IMR-90 (cell line): Measurements from ENCODE around the gene CREBBP. TPM values are rescaled to one million over a fixed set of nuclear protein-coding genes. Genes with fewer than 3 reads are reported as not detected.

Experiments
- ATAC-seq: fragments of 200-7000 bp; cut with Tn5 transposase; 2 replicates; pipeline ENCODE4 v1.9.1; 2020; ENCODE audit warnings: low read depth, mild to moderate bottlenecking, moderate library complexity
- BruUV-seq: library from RNA; stranded (reverse); fragments of 400-500 nt; replicated peaks from 2 replicates; lab custom pipeline; 2021; lab: Mats Ljungman, UMichigan
- CTCF ChIA-PET: fragments of 300-600 bp; formaldehyde crosslinking; extraction: SDS; loops from one replicate; lab custom pipeline; 2021; ENCODE audit warnings: antibody characterized with exemption; lab: Yijun Ruan, JAX
- POLR2A ChIA-PET: fragments of 300-600 bp; sonication (Branson Sonifier 250); formaldehyde crosslinking; loops from one replicate; lab custom pipeline; 2022; ENCODE audit warnings: antibody characterized with exemption; ENCODE audit not compliant: unreplicated experiment; lab: Charles Lee
- DNase-seq: peaks from one replicate; pipeline ENCODE4 v3.0.0; 2013
- H2AFZ ChIP-seq: replicated peaks from 2 replicates; pipeline ENCODE3; 2013; ENCODE audit warnings: low read length, mild to moderate bottlenecking; ENCODE audit not compliant: poor library complexity
- H2AK5ac ChIP-seq: 2 replicates; pipeline ENCODE4 v1.6.1; 2013; ENCODE audit warnings: low read depth, low read length, inconsistent platforms
- H2AK9ac ChIP-seq: replicated peaks from 2 replicates; pipeline ENCODE3; 2013; ENCODE audit warnings: mild to moderate bottlenecking, low read depth, low read length, moderate library complexity; ENCODE audit not compliant: poor library complexity
- H2BK120ac ChIP-seq: 2 replicates; pipeline ENCODE4 v1.6.1; 2013; ENCODE audit warnings: low read depth, low read length, inconsistent platforms
- H2BK15ac ChIP-seq: 3 replicates; pipeline ENCODE4 v1.6.1; 2013; ENCODE audit warnings: low read depth, low read length, inconsistent platforms
- H2BK20ac ChIP-seq: 2 replicates; pipeline ENCODE4 v1.6.1; 2013; ENCODE audit warnings: low read depth, mild to moderate bottlenecking, inconsistent platforms, low read length, moderate library complexity
- H2BK5ac ChIP-seq: 2 replicates; pipeline ENCODE4 v1.6.1; 2013; ENCODE audit warnings: mild to moderate bottlenecking, low read depth, low read length, inconsistent platforms; ENCODE audit not compliant: poor library complexity, severe bottlenecking
- H3K14ac ChIP-seq: replicated peaks from 2 replicates; pipeline ENCODE4 v1.6.1; 2013; ENCODE audit warnings: low read depth, low read length, inconsistent platforms
- H3K18ac ChIP-seq: 2 replicates; pipeline ENCODE4 v1.6.1; 2013; ENCODE audit warnings: low read depth, low read length, control low read depth
- H3K23ac ChIP-seq: 2 replicates; pipeline ENCODE4 v1.6.1; 2013; ENCODE audit warnings: low read depth, low read length, inconsistent platforms
- H3K27ac ChIP-seq: 2 replicates; pipeline ENCODE4 v1.5.1; 2013; ENCODE audit warnings: mild to moderate bottlenecking, control low read depth, low read length; ENCODE audit not compliant: insufficient read depth
- H3K27me3 ChIP-seq: 2 replicates; pipeline ENCODE4 v1.6.1; 2013; ENCODE audit warnings: low read length; ENCODE audit not compliant: control insufficient read depth, insufficient read depth
- H3K36me3 ChIP-seq: 2 replicates; pipeline ENCODE4 v1.6.1; 2013; ENCODE audit warnings: low read length, mixed read lengths; ENCODE audit not compliant: control insufficient read depth, insufficient read depth
- H3K4ac ChIP-seq: 2 replicates; pipeline ENCODE4 v1.6.1; 2013; ENCODE audit warnings: low read depth, low read length, inconsistent platforms
- H3K4me1 ChIP-seq: 2 replicates; pipeline ENCODE4 v1.6.1; 2013; ENCODE audit warnings: low read length, mixed read lengths; ENCODE audit not compliant: control insufficient read depth, insufficient read depth
- H3K4me2 ChIP-seq: 2 replicates; pipeline ENCODE4 v1.6.1; 2013; ENCODE audit warnings: low read depth, mild to moderate bottlenecking, control low read depth, low read length, moderate library complexity
- H3K4me3 ChIP-seq: 2 replicates; pipeline ENCODE4 v1.5.1; 2013; ENCODE audit warnings: low read depth, mild to moderate bottlenecking, control low read depth, low read length, moderate library complexity; ENCODE audit not compliant: insufficient read depth
- H3K56ac ChIP-seq: 2 replicates; pipeline ENCODE4 v1.6.1; 2013; ENCODE audit warnings: low read length, inconsistent platforms; ENCODE audit not compliant: insufficient read depth; ENCODE audit errors: extremely low read depth
- H3K79me1 ChIP-seq, 2 experiments: 2 replicates each; pipeline ENCODE4 v1.6.1; 2013; ENCODE audit warnings: low read length in 2 of 2, inconsistent platforms in 1 of 2, low read depth in 1 of 2
- H3K9ac ChIP-seq: 2 replicates; pipeline ENCODE4 v1.6.1; 2013; ENCODE audit warnings: low read depth, low read length, control low read depth
- H3K9me1 ChIP-seq: 2 replicates; pipeline ENCODE4 v1.6.1; 2013; ENCODE audit warnings: low read length, inconsistent platforms; ENCODE audit not compliant: insufficient read depth
- H3K9me3 ChIP-seq: 2 replicates; pipeline ENCODE4 v1.6.1; 2013; ENCODE audit warnings: low read length; ENCODE audit not compliant: control insufficient read depth, insufficient read depth
- H4K20me1 ChIP-seq: 2 replicates; pipeline ENCODE4 v1.6.1; 2013; ENCODE audit warnings: low read length, inconsistent platforms; ENCODE audit not compliant: insufficient read depth
- H4K5ac ChIP-seq: 2 replicates; pipeline ENCODE4 v1.6.1; 2013; ENCODE audit warnings: mild to moderate bottlenecking, low read depth, low read length, control low read depth
- H4K8ac ChIP-seq, 2 experiments: 2 replicates each; pipeline ENCODE4 v1.6.1; 2013; ENCODE audit warnings: low read depth in 2 of 2, low read length in 2 of 2, control low read depth in 1 of 2, inconsistent platforms in 1 of 2
- H4K91ac ChIP-seq: 2 replicates; pipeline ENCODE4 v1.6.1; 2013; ENCODE audit warnings: low read depth, low read length, inconsistent platforms; ENCODE audit not compliant: insufficient read depth
- CTCF ChIP-seq: conservative IDR thresholded peaks from 2 replicates; pipeline ENCODE4 v1.5.1; 2012; ENCODE audit warnings: mild to moderate bottlenecking, low read depth, low read length, improper control_type of control experiment
- ELK1 ChIP-seq: fragments of 150-350 bp; IDR thresholded peaks from 2 replicates; pipeline ENCODE4 v1.6.1; 2016; ENCODE audit warnings: low read depth, mild to moderate bottlenecking, low read length, moderate library complexity, borderline replicate concordance
- MXI1 ChIP-seq: IDR thresholded peaks from 2 replicates; pipeline ENCODE4 v1.6.1; 2012; ENCODE audit warnings: low read depth, mild to moderate bottlenecking, low read length, moderate library complexity, borderline replicate concordance
- POLR2A ChIP-seq: IDR thresholded peaks from 2 replicates; pipeline ENCODE4 v1.6.1; 2012; ENCODE audit warnings: mild to moderate bottlenecking, low read depth, low read length
- RCOR1 ChIP-seq: IDR thresholded peaks from 2 replicates; pipeline ENCODE4 v1.6.1; 2012; ENCODE audit warnings: mild to moderate bottlenecking, low read length, improper control_type of control experiment; ENCODE audit not compliant: insufficient replicate concordance
- SMC3 ChIP-seq: fragments of 150-350 bp; IDR thresholded peaks from 2 replicates; pipeline ENCODE4 v1.6.1; 2016; ENCODE audit warnings: low read depth, mild to moderate bottlenecking, antibody characterized with exemption, low read length, moderate library complexity
- WGBS, 2 experiments: methylation state at CpG; one replicate each; pipeline versions ENCODE4 v1.1.5 to v1.1.7; 2013; ENCODE audit warnings: missing lambda C conversion rate in 2 of 2; ENCODE audit not compliant: insufficient read length in 1 of 2; ENCODE audit errors: extremely low coverage in 2 of 2; 5-methylcytosine and 5-hydroxymethylcytosine counted together
- dilution Hi-C: fragments of 300-500 bp; cut with HindIII; formaldehyde crosslinking; loops from one replicate; pipeline ENCODE4 v1.14.3; 2018; ENCODE audit warnings: low sequenced_read_pairs; ENCODE audit not compliant: unreplicated experiment
- in situ Hi-C: fragments of 300-500 bp; cut with MboI; formaldehyde crosslinking; loops from 3 replicates; pipeline ENCODE4 v1.14.3; 2019; ENCODE audit warnings: low sequenced_read_pairs, inconsistent platforms, mixed read lengths
- intact Hi-C: fragments of 100-400 bp; cut with micrococcal nuclease; formaldehyde crosslinking; loops from 2 replicates; pipeline ENCODE4 v1.10.0; 2022
- polyA plus RNA-seq, 3 experiments: library from polyadenylated mRNA; depleted of rRNA; stranded (reverse); fragments of >200 nt; gene quantifications; 2 replicates each; pipeline ENCODE4 v1.2.3, GENCODE V29; 2012; ENCODE audit warnings: low replicate concordance in 1 of 3
- total RNA-seq: library from RNA; depleted of rRNA; stranded (reverse); fragments of >200 nt; gene quantifications from 2 replicates; pipeline ENCODE4 v1.2.3, GENCODE V29; 2012

Gene CREBBP
- total and polyA plus RNA-seq, 2 of the 4 experiments (the other 2 are of a cell fraction): 7.3 to 12.5 TPM

- Histone ChIP-seq H3K9ac (no peak overlapping the region), H3K9me3 (no peaks in the 10 kb centered on the region), H2AK5ac (peak overlapping the region; percentile 44; the same call in 1 of the 2 replicates), H3K27ac (no peak overlapping the region), H3K79me1 (peaks cover 20 to 54% of the 10 kb centered on the region in 2 experiments), H2BK120ac (no peak overlapping the region), H3K56ac (no peak overlapping the region), H3K4me1 (peaks cover 10% of the 10 kb centered on the region), H3K27me3 (no peaks in the 10 kb centered on the region), H2BK5ac (no peak overlapping the region), H3K14ac (no peak overlapping the region), H2AK9ac (no peak overlapping the region), H2BK15ac (no peak overlapping the region), H4K20me1 (peaks cover 4% of the 10 kb centered on the region; the same call in 1 of the 2 replicates), H4K5ac (no peak overlapping the region), H3K4me2 (no peak overlapping the region), H3K4me3 (no peak overlapping the region), H4K91ac (no peak overlapping the region), H3K18ac (no peak overlapping the region), H2BK20ac (no peak overlapping the region), H2AFZ (no peak overlapping the region), H3K9me1 (0 out of 2 replicates have a peak, but pooled peaks cover 10% of the 10 kb centered on the region), H4K8ac (no peak overlapping the region), H3K36me3 (peaks cover 9% of the 10 kb centered on the region; the same call in 1 of the 2 replicates), H3K23ac (no peak overlapping the region), H3K4ac (no peak overlapping the region)
- dilution Hi-C loops (no loop called here), in situ Hi-C loops (no loop called here), intact Hi-C loops (loop anchor here (5.0 to 10.0 kb wide), 4 partner anchors 164 to 563 kb away; partner anchors contain the start of gene ADCY9)
- ATAC-seq (no peak), DNase-seq (no peak)
- TF ChIP-seq POLR2A (no peak), RCOR1 (no peak), CTCF (no peak), SMC3 (no peak), ELK1 (no peak), MXI1 (no peak)
- WGBS, 2 experiments: no CpG with 5 or more reads among the region's 12 CpGs
- POLR2A ChIA-PET: no interaction called here
- no TSS peak for BruUV-seq
- CTCF ChIA-PET: interaction anchor here (0.7 to 1.1 kb wide), 3 partner anchors 10 to 66 kb away, joined by 3 to 6 read pairs (median 3); no protein-coding TSS in a partner anchor
Observed at GRCh38 chr16:3691761-3692160, 188.8 kb downstream of the CREBBP start.
